A549 (cell line): Measurements from ENCODE around the gene SELENOO. TPM values are rescaled to one million over a fixed set of nuclear protein-coding genes. Genes with fewer than 3 reads are reported as not detected.

Experiments
- ATAC-seq, 2 experiments: fragments of 200-7000 bp in 1 of 2; fragments of >200 bp in 1 of 2; cut with Nextera tagmentation in 1 of 2; cut with Tn5 transposase in 1 of 2; 3 replicates each; pipeline versions ENCODE4 v1.8.0 to v1.9.1; 2018 to 2020; ENCODE audit warnings: mild to moderate bottlenecking in 1 of 2, moderate library complexity in 1 of 2
- CTCF ChIA-PET: fragments of 300-600 bp; sonication (Branson Sonifier 250); formaldehyde crosslinking; extraction: SDS; loops from one replicate; lab custom pipeline; 2021; ENCODE audit warnings: antibody characterized with exemption, inconsistent platforms; lab: Yijun Ruan, JAX
- POLR2A ChIA-PET: fragments of 350-600 bp; formaldehyde crosslinking; extraction: SDS; loops from one replicate; lab custom pipeline; 2021; ENCODE audit warnings: antibody characterized with exemption, inconsistent platforms; lab: Yijun Ruan, JAX
- DNase-seq, 2 experiments: peaks; one replicate each; pipeline versions ENCODE4 v3.0.0 to v3.0.0-alpha.2; 2011 to 2016; ENCODE audit warnings: low read depth in 1 of 2, low spot score in 1 of 2
- FAIRE-seq: peaks from 2 replicates; lab custom pipeline; 2011; peaks lifted over from hg19 to GRCh38; lab: Jason Lieb, UNC
- H3K27ac ChIP-seq, 2 experiments: fragments of >200 bp; sonication (Bioruptor Twin); formaldehyde crosslinking; 3 replicates each; pipeline ENCODE4 v1.5.1; 2016 to 2017
- H3K4me1 ChIP-seq: fragments of >200 bp; sonication (Bioruptor Twin); formaldehyde crosslinking; 3 replicates; pipeline ENCODE4 v1.6.1; 2016
- H3K4me2 ChIP-seq: fragments of >200 bp; sonication (Bioruptor Twin); formaldehyde crosslinking; 3 replicates; pipeline ENCODE4 v1.6.1; 2016
- H3K4me3 ChIP-seq: fragments of >200 bp; sonication (Bioruptor Twin); formaldehyde crosslinking; 3 replicates; pipeline ENCODE4 v1.5.1; 2016
- H3K9me3 ChIP-seq: fragments of >200 bp; sonication (Bioruptor Twin); formaldehyde crosslinking; 3 replicates; pipeline ENCODE4 v1.6.1; 2016
- BHLHE40 ChIP-seq: IDR thresholded peaks from 2 replicates; pipeline ENCODE4 v1.6.1; 2012; ENCODE audit warnings: low read depth, low read length, inconsistent platforms
- CEBPB ChIP-seq, 2 experiments: fragments of >200 bp in 1 of 2; sonication (Bioruptor Twin) in 1 of 2; formaldehyde crosslinking in 1 of 2; IDR thresholded peaks; 2 replicates each; pipeline ENCODE4 v1.6.1; 2012 to 2016
- CHD2 ChIP-seq: fragments of 150-350 bp; IDR thresholded peaks from 2 replicates; pipeline ENCODE4 v1.6.1; 2014; ENCODE audit warnings: low read length; ENCODE audit not compliant: partially characterized antibody
- ESRRA ChIP-seq: fragments of 150-350 bp; IDR thresholded peaks from 2 replicates; pipeline ENCODE4 v1.6.1; 2014; ENCODE audit warnings: mild to moderate bottlenecking, low read length, borderline replicate concordance
- GATA3 ChIP-seq: IDR thresholded peaks from 2 replicates; pipeline ENCODE4 v1.6.1; 2012; ENCODE audit warnings: borderline replicate concordance
- JUN ChIP-seq, 2 experiments: fragments of >200 bp; sonication (Bioruptor Twin); formaldehyde crosslinking; IDR thresholded peaks; 2 replicates in 1 of 2; 3 replicates in 1 of 2; pipeline ENCODE4 v1.6.1; 2016 to 2017
- KDM1A ChIP-seq: fragments of 200-600 bp; sonication (generic); IDR thresholded peaks from 2 replicates; pipeline ENCODE4 v1.6.1; 2016; ENCODE audit warnings: low read depth, mild to moderate bottlenecking
- KDM5A ChIP-seq: fragments of 200-600 bp; sonication (generic); IDR thresholded peaks from 2 replicates; pipeline ENCODE4 v1.6.1; 2016; ENCODE audit warnings: antibody characterized with exemption, mild to moderate bottlenecking
- MAFK ChIP-seq: fragments of 450-650 bp; IDR thresholded peaks from 2 replicates; pipeline ENCODE4 v1.6.1; 2014; ENCODE audit not compliant: partially characterized antibody
- MYC ChIP-seq: IDR thresholded peaks from 2 replicates; pipeline ENCODE4 v1.6.1; 2012; ENCODE audit warnings: mild to moderate bottlenecking, inconsistent platforms, low read length, improper control_type of control experiment, borderline replicate concordance
- NFE2L2 ChIP-seq: fragments of 150-350 bp; conservative IDR thresholded peaks from 2 replicates; pipeline ENCODE4 v1.6.1; 2014; ENCODE audit warnings: low read length
- PHF8 ChIP-seq: fragments of 200-600 bp; sonication (generic); IDR thresholded peaks from 2 replicates; pipeline ENCODE4 v1.6.1; 2016; ENCODE audit warnings: low read depth, mild to moderate bottlenecking, antibody characterized with exemption, moderate library complexity, borderline replicate concordance
- POLR2A ChIP-seq: IDR thresholded peaks from 2 replicates; pipeline ENCODE4 v1.6.1; 2012; ENCODE audit warnings: mild to moderate bottlenecking, low read length
- POLR2AphosphoS2 ChIP-seq: conservative IDR thresholded peaks from 2 replicates; pipeline ENCODE4 v1.6.1; 2012; ENCODE audit warnings: low read length, improper control_type of control experiment, inconsistent platforms
- RAD21 ChIP-seq, 2 experiments: fragments of >200 bp in 1 of 2; sonication (Bioruptor Twin) in 1 of 2; formaldehyde crosslinking in 1 of 2; IDR thresholded peaks in 1 of 2; conservative IDR thresholded peaks in 1 of 2; 2 replicates in 1 of 2; 3 replicates in 1 of 2; pipeline ENCODE4 v1.6.1; 2012 to 2018; ENCODE audit warnings: inconsistent platforms in 1 of 2
- RARB ChIP-seq: fragments of 250-450 bp; sonication (Bioruptor Pico); IDR thresholded peaks from 2 replicates; pipeline ENCODE4 v1.8.0; 2021; ENCODE audit warnings: mild to moderate bottlenecking, moderate library complexity
- RCOR1 ChIP-seq: fragments of 150-350 bp; IDR thresholded peaks from 2 replicates; pipeline ENCODE4 v1.6.1; 2014; ENCODE audit warnings: antibody characterized with exemption, low read length, low read depth
- SMC3 ChIP-seq: fragments of >200 bp; sonication (Bioruptor Twin); formaldehyde crosslinking; IDR thresholded peaks from 3 replicates; pipeline ENCODE4 v1.6.1; 2018; ENCODE audit warnings: inconsistent platforms
- SREBF2 ChIP-seq: fragments of 450-650 bp; IDR thresholded peaks from 2 replicates; pipeline ENCODE4 v1.6.1; 2014; ENCODE audit warnings: mild to moderate bottlenecking, moderate library complexity
- TFCP2L1 ChIP-seq: fragments of 250-450 bp; sonication (Bioruptor Pico); IDR thresholded peaks from 2 replicates; pipeline ENCODE4 v1.5.0; 2021; ENCODE audit warnings: mild to moderate bottlenecking
- ZC3H11A ChIP-seq: fragments of 450-650 bp; IDR thresholded peaks from 2 replicates; pipeline ENCODE4 v1.6.1; 2014; ENCODE audit warnings: antibody characterized with exemption, mild to moderate bottlenecking
- ZFP36 ChIP-seq: fragments of 450-650 bp; IDR thresholded peaks from 2 replicates; pipeline ENCODE4 v1.6.1; 2014; ENCODE audit warnings: borderline replicate concordance; ENCODE audit not compliant: partially characterized antibody
- ZNF302 ChIP-seq: fragments of 250-450 bp; sonication (Bioruptor Pico); IDR thresholded peaks from 2 replicates; pipeline ENCODE4 v1.9.0; 2021; ENCODE audit warnings: inconsistent platforms, mild to moderate bottlenecking, moderate library complexity
- ZSCAN20 ChIP-seq: fragments of 250-450 bp; sonication (Bioruptor Pico); IDR thresholded peaks from 2 replicates; pipeline ENCODE4 v1.8.0; 2022; ENCODE audit warnings: mild to moderate bottlenecking, moderate library complexity
- whole genome bisulfite sequencing: methylation state at CpG from one replicate; pipeline ENCODE4 v1.1.6; 2017; ENCODE audit errors: missing lambda C conversion rate; 5-methylcytosine and 5-hydroxymethylcytosine counted together
- polyA plus RNA-seq, 4 experiments: library from polyadenylated mRNA; depleted of rRNA in 3 of 4; stranded (reverse); fragments of >200 nt; fragmentation: RNase III in 1 of 4; extraction: RNeasy Plus Mini Kit Qiagen cat#74134 plus additional on column Dnase treatment in 1 of 4; gene quantifications; 2 replicates in 3 of 4; 3 replicates in 1 of 4; pipeline ENCODE4 v1.2.3, GENCODE V29; 2011 to 2017
- TF ChIP-seq, protein P1 (sequence below): fragments of >200 bp; sonication (Bioruptor Twin); formaldehyde crosslinking; IDR thresholded peaks from 3 replicates; pipeline ENCODE4 v1.5.1; 2016
- TF ChIP-seq, protein P2 (sequence below): IDR thresholded peaks from 2 replicates; pipeline ENCODE4 v1.6.1; 2012
- TF ChIP-seq, protein P3 (sequence below): fragments of 150-350 bp; IDR thresholded peaks from 2 replicates; pipeline ENCODE4 v1.6.1; 2014; ENCODE audit warnings: low read depth, mild to moderate bottlenecking, low read length
- TF ChIP-seq, protein P4 (sequence below): fragments of 250-450 bp; sonication (Bioruptor Pico); IDR thresholded peaks from 2 replicates; pipeline ENCODE4 v1.5.0; 2020; ENCODE audit warnings: low read depth, mild to moderate bottlenecking, moderate library complexity

The SELENOO gene
- polyA plus RNA-seq, 2 of the 4 experiments (the other 2 are of a cell fraction), result 7.8 to 14.7 TPM

DNA sequence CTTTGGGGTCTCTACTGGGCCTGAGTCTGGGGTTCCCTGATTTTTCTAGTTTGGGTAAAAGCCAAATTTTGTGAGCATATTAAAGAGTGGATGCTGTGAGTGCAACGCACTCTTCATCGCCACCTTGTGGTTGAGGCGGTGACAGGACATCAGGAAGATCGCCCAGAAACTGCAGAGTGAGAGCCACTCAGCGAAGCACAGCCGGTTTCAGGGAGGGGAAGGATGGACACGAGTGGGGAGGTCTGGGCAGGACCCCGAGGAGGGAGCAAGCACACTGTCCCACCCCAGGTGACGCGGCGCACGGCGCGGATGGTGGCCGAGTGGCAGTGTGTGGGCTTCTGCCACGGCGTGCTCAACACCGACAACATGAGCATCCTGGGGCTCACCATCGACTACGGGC is 9.1 kb downstream of the SELENOO start:
- H3K27ac ChIP-seq, result no peak overlapping the region
- no peak for FAIRE-seq
- H3K9me3 ChIP-seq, result no peaks in the 10 kb centered on the region
- H3K4me2 ChIP-seq, result no peak overlapping the region
- ChIA-PET CTCF (interaction anchor here (1.0 to 3.2 kb wide), 3 partner anchors 11 to 61 kb away, joined by 3 to 18 read pairs (median 3); no protein-coding TSS in a partner anchor), POLR2A (no interaction called here)
- no peaks in the 10 kb centered on the region for H3K4me1 ChIP-seq
- peak; percentile 77 to 78 for ATAC-seq
- 58% methylated on average over 20 of the region's 20 CpGs for WGBS
- peak; percentile 52 to 58 for DNase-seq
- no peak overlapping the region for H3K4me3 ChIP-seq
- TF ChIP-seq, protein P1, sequence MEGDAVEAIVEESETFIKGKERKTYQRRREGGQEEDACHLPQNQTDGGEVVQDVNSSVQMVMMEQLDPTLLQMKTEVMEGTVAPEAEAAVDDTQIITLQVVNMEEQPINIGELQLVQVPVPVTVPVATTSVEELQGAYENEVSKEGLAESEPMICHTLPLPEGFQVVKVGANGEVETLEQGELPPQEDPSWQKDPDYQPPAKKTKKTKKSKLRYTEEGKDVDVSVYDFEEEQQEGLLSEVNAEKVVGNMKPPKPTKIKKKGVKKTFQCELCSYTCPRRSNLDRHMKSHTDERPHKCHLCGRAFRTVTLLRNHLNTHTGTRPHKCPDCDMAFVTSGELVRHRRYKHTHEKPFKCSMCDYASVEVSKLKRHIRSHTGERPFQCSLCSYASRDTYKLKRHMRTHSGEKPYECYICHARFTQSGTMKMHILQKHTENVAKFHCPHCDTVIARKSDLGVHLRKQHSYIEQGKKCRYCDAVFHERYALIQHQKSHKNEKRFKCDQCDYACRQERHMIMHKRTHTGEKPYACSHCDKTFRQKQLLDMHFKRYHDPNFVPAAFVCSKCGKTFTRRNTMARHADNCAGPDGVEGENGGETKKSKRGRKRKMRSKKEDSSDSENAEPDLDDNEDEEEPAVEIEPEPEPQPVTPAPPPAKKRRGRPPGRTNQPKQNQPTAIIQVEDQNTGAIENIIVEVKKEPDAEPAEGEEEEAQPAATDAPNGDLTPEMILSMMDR, result peak; percentile 66
- TF ChIP-seq SMC3, result peak; percentile 63; the same call in 2 of the 3 replicates
- TF ChIP-seq RAD21 (conservative IDR thresholded peaks at IDR 0.05 in 1 of 2, IDR thresholded peaks at IDR 0.05 in 1 of 2), result peak; percentile 54 to 56
- no peak for TF ChIP-seq ZNF302 (CRISPR knock-in tag)
- TF ChIP-seq TFCP2L1, result no peak
- TF ChIP-seq BHLHE40, result no peak
- TF ChIP-seq, all 56 proteins: peak for 3

DNA sequence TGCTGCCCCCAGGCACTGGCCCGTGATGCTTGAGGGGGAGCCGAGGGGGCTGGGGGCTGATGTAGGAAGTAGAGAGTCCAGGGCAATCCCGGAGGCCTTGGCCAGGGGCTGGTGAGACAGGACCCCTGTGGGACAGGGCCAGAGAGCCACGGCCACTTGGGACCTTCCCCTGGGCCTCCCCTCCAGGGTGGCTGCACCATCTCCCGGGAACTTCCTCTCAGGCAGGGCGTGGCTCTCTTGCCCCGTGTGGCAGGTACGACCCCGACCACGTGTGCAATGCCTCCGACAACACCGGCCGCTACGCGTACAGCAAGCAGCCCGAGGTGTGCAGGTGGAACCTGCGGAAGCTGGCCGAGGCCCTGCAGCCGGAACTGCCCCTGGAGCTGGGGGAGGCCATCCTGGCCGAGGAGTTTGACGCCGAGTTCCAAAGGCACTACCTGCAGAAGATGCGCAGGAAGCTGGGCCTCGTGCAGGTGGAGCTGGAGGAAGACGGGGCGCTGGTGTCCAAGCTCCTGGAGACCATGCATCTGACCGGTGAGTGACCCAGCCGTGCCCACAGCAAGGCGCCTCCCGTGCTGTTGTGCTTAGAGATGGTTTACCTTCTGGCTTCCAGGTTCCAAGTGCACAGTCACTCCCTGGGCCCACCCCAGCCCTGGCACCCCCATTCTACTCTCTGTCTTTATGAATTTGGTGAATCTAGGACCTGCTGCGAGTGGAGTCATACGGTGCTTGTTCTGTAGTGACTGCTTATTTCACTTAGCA is 9.7 kb downstream of the SELENOO start:
- 90% methylated on average over 17 of the region's 32 CpGs for WGBS
- no peaks in the 10 kb centered on the region for H3K9me3 ChIP-seq
- DNase-seq (no peak), ATAC-seq (no peak), FAIRE-seq (no peak)
- no peak overlapping the region for H3K4me2 ChIP-seq
- ChIA-PET POLR2A (no interaction called here), CTCF (interaction anchor here (1.0 to 3.2 kb wide), 6 partner anchors 10 to 62 kb away, joined by 3 to 18 read pairs (median 4); no protein-coding TSS in a partner anchor)
- H3K4me1 ChIP-seq, result no peaks in the 10 kb centered on the region
- no peak for TF ChIP-seq ZC3H11A
- no peak for TF ChIP-seq RARB
- no peak for TF ChIP-seq POLR2A
- no peak for TF ChIP-seq TFCP2L1
- TF ChIP-seq ZFP36, result no peak
- TF ChIP-seq, protein P2, sequence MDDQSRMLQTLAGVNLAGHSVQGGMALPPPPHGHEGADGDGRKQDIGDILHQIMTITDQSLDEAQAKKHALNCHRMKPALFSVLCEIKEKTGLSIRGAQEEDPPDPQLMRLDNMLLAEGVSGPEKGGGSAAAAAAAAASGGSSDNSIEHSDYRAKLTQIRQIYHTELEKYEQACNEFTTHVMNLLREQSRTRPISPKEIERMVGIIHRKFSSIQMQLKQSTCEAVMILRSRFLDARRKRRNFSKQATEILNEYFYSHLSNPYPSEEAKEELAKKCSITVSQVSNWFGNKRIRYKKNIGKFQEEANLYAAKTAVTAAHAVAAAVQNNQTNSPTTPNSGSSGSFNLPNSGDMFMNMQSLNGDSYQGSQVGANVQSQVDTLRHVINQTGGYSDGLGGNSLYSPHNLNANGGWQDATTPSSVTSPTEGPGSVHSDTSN, result no peak
- no peak for TF ChIP-seq CHD2
- TF ChIP-seq GATA3, result no peak
- no peak for TF ChIP-seq BHLHE40
- H3K4me3 ChIP-seq, result no peak overlapping the region
- no peak overlapping the region for H3K27ac ChIP-seq

DNA sequence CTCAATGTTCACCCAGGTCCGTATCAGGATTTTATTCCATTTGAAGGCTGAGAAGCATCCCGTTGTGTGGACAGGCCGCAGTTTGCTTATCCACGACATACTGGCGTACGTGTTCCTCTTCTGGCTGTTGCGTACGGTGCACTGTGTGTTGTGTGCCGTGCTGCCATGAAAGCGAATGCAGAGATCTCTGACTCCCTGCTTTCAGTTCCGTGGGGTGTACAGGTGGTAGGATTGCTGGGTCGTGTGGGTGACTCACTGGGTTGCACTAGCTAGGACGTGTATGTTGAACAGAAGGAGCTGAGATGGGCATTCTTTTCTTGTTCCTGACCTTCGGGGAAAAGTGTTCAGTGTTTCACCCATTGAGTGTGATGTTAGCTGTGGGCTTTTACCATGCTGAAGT is 10.3 kb downstream of the SELENOO start:
- ATAC-seq (no peak), FAIRE-seq (no peak), DNase-seq (no peak)
- H3K4me3 ChIP-seq, result no peak overlapping the region
- TF ChIP-seq CEBPB (IDR thresholded peaks at IDR 0.05) (no peak), TFCP2L1 (no peak), ESRRA (no peak), ZSCAN20 (CRISPR knock-in tag) (no peak), MAFK (no peak), RCOR1 (no peak), POLR2A (no peak), KDM1A (no peak), MYC (no peak), SMC3 (no peak), NFE2L2 (no peak), JUN (IDR thresholded peaks at IDR 0.05) (no peak), ZNF302 (CRISPR knock-in tag) (no peak), CHD2 (no peak), SREBF2 (no peak), POLR2AphosphoS2 (no peak), PHF8 (no peak), KDM5A (no peak)
- TF ChIP-seq, protein P3, sequence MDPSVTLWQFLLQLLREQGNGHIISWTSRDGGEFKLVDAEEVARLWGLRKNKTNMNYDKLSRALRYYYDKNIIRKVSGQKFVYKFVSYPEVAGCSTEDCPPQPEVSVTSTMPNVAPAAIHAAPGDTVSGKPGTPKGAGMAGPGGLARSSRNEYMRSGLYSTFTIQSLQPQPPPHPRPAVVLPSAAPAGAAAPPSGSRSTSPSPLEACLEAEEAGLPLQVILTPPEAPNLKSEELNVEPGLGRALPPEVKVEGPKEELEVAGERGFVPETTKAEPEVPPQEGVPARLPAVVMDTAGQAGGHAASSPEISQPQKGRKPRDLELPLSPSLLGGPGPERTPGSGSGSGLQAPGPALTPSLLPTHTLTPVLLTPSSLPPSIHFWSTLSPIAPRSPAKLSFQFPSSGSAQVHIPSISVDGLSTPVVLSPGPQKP, result no peak
- TF ChIP-seq, protein P4, sequence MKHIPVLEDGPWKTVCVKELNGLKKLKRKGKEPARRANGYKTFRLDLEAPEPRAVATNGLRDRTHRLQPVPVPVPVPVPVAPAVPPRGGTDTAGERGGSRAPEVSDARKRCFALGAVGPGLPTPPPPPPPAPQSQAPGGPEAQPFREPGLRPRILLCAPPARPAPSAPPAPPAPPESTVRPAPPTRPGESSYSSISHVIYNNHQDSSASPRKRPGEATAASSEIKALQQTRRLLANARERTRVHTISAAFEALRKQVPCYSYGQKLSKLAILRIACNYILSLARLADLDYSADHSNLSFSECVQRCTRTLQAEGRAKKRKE (CRISPR knock-in tag), result no peak
- WGBS, result 90% methylated on average over 14 of the region's 14 CpGs
- no peak overlapping the region for H3K4me2 ChIP-seq
- H3K4me1 ChIP-seq, result no peaks in the 10 kb centered on the region
- ChIA-PET POLR2A (no interaction called here), CTCF (interaction anchor here (1.0 to 3.2 kb wide), 6 partner anchors 10 to 62 kb away, joined by 3 to 18 read pairs (median 4); no protein-coding TSS in a partner anchor)
- H3K27ac ChIP-seq, result no peak overlapping the region
- no peaks in the 10 kb centered on the region for H3K9me3 ChIP-seq
